ENCODE data around the gene LARP4B.

Gene LARP4B

DNA sequence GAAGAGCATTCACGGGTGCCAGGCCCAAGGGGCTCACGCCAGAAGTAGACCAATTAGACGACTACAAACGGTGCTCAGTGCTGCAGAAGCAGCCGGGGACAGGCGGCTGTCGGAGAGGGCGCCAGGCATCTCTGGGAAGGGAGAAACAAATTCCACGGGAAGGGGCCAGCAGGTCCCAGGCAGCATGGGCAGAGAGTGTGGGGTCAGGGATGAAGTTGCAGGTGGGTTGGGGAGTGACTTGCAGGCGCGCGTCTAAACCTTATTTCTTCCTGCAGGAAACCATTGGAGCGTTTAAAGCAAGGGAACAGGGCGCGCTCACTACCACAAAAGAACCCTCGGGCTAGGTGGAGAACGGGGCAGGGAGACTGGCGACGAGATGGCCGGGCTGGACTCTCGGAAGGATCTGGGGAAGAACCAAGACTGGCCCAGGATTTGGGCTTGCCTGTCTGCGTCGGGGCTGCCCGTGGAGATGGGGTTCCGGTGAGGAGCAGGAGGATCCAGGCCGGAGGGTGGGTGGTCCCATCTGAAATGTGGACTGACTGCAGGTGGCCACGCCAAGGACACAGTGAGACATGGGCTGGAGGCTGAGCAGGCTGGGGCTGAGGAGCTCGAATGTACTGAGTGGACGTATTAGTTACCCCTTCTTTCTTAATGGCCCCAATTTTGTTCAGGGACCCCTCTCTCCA, 125.7 kb downstream of the LARP4B start:
- DNase-seq, result no peak

DNA sequence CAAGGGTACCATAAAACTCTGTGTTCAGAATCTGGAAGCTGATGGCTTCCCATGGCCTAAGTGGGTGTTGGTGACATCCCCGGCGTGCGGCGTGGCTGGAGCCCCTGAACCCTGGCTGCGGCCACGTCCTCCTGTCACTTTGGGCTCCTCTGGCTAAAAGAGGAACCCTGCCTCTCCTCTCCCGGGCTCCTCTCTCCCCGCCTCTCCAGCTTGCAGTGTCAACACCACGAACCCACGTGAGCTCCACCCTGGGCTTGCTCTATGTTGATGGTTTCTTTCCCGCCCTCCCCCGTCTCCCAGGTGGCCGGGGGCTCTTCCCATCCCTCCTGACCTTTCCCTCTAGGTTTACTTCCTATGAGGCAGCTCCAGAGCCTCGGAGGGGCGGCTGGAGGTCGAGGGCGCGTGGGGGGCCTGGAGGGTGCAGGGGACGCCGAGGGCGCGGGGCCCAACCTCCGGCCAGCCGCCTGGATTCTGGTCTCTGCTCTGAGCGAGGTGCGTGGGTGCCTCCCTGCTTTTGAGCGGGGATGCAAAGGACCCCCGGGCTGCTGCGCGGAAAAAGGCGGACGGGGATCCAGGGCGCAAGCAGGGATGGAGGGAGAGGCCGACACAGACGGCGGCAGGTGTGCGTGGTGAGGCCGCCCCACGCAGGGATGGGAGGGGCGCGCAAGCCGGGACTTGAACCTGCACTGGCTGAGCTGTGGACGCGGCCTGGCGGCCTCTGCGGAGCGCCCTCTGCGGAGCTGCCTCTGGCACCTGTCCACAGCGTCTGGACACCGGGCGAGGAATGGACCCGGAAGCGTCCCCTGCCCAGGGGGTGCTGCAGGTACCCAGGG, 126.5 kb downstream of the LARP4B start:
- no peak for DNase-seq

DNA sequence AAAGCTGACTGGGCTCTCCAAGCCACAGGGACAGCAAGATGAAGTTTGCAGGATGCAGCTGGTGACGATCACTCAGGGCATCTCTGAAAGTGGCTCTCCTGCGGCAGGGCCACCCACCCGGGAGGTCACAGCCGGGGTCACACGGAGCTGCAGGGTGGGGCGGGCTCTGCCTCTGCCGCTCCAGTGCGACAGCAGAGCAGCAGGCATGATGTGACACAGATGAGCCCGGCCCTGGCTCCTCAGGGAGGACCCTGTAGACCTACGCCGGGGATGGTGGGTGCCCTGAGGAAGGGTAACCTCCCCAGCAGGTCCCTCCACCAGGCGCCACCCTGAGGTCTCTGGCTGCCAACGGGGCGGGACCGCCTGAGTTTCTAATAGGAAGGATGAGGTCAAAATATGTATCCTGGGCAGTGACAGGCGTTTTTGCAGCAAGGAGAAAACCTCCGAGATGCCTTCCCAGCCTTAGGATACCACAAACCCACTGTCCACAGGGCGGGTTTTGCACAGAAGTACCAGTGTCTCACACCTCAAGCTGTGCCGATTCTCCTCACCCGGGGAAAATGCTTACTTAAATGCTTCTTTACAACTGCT, 127.2 kb downstream of the LARP4B start:
- DNase-seq, result no peak

DNA sequence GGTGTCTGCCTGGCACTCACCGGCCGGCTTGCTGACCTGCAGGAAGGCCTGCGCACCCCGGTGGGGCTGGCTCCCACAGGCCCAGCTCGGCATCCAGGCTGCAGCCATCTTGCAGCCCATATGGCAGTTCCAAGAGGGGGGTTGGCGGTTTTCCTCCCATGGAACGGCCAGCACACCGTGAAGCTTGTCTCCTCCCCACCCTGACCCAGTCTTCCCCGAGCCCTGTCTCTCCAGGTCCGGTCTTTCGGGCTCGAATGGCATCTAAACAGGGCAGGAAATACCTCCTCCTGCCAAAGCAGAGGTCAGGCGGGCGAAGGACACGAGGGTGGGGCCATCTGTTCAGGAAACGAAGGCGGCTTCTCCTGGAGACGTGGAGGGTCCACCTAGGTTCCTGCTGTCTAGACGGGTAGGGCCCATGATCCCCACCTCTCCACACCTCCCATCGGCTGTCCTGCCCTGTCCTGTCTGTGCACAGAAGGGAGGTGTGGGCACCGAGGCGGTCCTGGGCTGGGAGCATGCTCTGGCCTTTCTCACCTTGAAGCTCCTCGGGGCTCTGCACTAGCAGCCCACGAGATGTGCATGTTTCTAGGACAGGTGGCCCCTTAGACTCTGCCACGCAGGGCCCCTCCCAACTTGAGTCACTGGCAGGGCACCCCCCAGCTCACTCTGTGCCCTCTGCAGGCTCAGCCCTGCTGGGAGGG, 128.3 kb downstream of the LARP4B start:
- DNase-seq, result no peak

DNA sequence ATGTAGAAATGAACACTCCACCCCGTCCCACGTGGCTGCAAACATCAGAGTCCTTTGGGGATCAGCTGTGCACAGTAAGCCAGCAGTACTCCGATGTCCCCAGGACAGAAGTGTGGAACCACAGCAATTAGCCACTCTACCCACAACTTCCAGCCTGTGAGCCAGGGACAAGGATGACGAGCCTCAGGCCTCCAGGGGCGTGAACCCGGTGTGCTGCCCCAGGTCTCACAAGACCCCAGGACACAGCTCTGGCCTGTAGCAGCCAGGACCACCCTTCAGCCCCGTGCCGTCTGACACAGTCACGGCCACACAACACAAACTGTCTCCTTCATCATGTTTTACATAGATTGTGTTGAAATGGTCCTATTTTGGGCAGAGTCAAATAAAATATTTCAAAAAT, 129.0 kb downstream of the LARP4B start:
- DNase-seq, result no peak

DNA sequence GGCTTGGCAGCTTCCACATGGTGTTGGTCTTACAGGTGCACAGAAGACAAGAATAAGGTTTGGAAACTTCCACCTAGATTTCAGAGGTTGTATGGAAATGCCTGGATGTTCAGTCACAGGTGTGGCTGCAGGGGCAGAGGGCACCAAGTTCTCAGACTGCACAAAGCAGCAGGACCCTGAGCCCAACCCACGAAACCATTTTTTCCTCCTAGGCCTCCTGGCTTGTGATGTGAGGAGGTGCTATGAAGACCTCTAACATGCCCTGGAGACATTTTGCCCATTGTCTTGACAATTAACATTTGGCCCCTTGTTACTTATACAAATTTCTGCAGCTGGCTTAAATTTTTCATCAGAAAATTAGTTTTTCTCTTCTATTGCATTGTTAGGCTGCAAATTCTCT, 134.3 kb downstream of the LARP4B start:
- DNase-seq, result no peak

DNA sequence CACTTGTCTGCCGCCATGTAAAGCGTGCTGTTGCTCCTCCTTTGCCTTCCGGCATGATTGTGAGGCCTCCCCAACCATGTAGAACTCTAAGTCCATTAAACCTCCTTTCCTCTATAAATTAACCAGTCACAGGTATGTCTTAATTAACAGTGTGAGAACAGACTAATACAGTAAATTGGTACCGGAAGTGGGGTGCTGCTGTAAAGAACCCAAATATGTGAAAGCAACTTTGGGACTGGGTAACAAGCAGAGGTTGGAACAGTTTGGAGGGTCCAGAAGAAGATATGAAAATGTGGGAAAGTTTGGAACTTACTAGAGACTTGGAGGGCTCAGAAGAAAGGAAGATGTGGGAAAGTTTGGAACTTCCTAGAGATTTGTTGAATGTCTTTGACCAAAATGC, 135.3 kb downstream of the LARP4B start:
- no peak for DNase-seq

DNA sequence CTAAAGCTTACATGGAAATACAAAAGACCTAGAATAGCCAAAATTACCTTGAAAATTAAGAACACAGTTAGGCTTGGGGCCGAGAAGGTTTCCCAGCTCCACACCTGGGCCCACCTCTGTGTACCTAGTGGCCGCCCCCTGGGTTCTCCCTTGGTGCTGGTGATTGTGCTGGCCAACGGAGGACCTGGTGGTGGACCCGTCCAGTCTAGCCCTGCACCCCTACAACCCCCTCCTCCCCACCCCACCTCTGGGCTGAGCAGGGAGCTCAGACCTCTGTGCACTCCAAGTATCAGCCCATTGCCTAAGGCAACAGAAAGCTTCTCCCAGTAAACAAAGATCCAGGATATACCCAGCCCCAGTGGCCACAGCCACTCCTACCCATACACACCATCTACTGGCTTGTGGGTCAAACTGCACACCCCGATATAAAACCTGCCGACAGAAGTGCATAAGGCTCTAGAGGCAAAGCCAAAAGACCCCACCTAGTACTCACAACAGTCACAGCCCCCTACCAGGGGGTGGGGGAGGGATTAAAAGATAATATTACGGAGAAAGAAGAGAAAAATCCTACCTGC, 137.0 kb downstream of the LARP4B start:
- no peak for DNase-seq

DNA sequence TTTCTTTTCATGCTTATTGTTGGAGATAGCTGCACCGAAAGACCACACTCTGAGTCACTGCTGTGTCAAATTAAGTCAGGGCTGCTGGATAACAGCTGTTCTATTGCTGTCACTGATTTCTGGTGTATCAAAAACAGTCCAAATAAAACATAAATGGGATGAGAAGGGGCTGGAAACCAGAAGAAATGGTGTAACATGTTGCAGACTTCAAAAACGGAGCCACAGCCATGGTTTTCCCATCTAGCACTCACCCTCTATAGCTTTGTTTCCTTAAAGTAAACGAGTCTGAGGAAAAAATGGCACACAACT, 138.8 kb downstream of the LARP4B start:
- no peak for DNase-seq

DNA sequence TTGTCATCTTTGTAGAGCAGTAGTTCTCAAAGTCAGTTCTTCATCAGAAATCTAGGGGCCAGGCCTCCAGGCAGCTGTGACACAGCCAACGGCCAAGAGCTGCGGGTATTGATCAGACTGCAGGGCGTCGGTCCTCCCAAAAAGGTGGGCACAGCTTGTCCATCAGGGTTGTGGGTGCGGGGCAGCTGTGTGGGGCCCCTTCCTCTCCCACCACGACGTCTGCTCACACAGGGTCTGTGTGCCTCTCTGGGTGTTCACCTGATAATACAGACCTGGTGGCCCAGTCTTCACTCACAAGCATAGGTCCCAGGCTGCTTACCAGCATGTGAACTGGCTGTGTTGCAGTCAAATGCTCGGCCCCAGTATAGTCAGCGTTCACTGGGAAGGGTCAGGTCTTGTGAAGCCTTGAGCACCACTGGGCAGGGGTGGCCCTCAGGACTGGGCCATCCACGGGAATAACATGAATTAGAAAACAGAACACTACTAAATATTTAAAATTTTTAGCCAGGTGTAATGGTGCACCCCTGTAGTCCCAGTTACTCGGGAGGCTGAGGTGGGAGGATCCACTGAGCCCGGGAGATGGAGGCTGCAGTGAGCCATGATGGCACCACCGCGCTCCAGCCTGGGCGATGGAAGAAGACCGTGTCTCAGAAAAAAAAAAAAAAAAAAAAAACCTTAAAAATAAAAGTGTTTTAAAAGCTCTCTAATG, 139.3 kb downstream of the LARP4B start:
- DNase-seq, result no peak

DNA sequence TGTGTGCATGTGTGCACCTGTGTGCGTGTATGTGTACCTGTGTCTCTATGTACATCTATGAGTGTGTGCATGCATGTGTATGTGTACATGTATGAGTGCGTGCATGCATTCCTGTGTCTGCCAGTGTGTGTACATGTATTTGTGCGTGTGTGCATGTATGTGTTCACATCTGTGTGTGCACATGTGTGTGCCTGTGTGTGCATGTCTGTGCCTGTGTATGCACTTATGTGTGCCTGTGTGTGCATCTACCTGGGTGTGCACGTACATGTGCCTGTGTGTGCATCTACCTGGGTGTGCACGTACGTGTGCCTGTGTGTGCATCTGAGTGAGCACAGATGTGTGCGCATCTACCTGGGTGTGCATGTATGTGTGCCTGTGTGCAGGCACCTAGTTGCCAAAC, 139.9 kb downstream of the LARP4B start:
- no peak for DNase-seq

DNA sequence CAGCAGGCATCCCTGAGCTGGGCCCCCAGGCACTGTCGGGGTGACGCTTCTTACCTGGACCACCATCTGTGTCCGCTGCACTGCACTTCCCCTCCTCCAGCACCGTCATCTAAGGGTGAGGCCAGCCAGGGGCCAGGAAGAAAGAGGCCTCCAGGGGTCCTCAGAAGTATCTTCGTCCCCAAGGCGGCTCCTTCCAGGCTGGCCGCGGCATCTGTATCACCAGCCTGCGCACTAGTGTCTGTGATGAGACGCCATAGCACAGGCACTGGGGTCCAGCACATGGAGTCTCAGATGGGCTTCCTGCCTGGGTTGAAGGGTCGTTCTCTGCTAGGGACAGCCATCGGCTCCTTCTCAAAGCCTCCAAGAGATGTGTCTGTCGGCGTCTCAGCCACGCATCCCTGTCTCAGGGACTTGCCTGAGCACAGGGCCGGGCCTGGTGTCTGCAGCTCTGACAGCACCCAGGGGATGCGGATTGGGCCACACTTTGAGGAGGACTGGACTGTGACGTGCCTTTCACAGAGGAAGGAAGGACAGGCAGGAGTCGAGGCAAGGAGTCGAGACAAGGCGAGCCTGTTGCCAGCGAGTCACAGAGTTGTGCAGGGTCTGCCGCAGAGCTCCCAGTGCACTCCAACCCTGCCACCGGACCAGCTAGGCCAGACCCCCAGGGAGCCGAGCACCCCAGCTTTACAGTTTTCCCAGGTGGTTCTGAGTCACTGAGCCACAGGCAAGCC, 140.5 kb downstream of the LARP4B start:
- DNase-seq, result no peak

DNA sequence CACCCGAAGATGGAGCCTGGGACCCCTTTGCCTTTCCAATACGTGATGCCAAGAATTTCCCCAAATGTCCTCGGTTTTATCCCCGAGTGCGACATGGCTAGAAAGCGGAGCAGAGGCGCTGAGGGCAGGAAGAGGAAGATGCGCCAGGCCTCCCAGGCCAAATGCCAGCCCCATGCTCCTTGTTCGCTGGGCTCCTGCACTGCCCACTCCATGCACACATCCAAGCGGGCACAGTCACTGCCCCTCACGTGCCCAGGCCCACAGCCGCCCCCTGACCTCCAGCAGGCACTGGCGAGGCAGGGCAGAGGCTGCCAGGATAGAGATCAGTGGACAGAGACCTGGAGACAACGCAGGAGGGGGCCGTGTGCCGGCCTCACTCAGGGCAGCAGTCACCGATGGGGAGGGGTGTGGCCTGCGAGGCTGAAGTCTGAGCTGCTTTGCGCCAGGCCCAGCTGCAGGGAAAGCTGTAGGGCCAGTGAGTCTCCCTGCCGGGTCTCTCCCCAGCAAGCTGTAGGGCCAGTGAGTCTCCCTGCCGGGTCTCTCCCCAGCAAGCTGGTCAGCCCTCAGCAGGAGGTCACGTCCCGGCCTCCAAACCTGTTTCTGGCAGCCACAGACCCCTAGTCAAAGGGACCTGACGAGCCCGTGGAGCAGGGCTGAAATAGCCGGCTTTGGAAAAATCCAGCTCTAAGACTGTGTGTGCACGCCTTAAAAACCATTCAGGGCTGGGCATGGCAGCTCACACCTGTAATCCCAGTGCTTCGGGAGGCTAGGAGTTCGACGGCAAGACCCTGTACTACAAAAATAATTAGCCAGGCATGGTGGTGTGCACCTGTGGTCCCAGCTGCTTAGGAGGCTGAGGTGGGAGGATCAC, 141.4 kb downstream of the LARP4B start:
- no peak for DNase-seq

DNA sequence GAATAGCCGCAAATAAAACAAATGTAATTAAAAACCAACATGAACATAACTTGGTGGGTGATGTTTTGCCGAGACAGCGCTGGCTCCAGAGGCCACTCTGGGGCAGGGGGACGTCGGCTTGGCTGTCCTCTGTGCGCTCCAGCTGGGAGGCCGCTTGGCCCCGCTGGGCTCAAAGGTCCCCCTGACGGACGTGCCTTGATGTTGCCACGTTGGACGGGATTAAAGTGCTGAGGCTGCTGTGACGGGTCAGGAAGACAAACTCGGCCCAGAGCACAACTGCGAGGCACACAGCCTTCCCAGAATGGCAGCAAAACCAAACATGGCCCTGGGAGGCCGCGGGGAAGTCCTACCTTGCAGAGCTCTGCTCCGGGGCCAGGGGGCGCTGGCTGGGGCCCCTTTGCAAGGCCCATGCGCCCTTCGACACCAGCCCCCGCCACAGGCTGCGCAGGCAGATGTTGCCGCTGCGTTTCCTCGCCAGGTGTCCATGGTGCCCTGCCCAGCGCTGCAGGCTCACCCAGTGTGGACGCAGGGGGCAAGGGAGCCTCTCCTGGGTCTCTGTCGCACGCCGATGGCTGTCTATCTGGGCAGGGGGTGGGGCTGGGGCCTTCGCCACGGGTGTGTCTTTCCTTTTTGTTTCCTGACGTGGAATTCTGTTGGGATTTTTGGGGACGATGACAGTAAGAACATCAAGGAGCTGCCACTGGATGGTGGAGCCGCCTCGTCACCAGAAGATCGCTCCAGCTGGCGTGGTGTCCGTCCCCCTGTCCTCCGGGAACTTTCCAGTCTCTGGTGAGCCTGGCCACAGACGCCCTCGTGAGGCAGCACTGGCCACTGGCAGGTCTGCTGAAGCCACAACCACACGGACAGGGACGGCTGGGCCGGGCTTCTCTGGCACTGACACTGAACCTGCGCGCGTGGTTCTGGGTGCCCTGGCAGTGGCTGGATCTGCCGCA, 142.4 kb downstream of the LARP4B start:
- DNase-seq, result peak; percentile 4

DNA sequence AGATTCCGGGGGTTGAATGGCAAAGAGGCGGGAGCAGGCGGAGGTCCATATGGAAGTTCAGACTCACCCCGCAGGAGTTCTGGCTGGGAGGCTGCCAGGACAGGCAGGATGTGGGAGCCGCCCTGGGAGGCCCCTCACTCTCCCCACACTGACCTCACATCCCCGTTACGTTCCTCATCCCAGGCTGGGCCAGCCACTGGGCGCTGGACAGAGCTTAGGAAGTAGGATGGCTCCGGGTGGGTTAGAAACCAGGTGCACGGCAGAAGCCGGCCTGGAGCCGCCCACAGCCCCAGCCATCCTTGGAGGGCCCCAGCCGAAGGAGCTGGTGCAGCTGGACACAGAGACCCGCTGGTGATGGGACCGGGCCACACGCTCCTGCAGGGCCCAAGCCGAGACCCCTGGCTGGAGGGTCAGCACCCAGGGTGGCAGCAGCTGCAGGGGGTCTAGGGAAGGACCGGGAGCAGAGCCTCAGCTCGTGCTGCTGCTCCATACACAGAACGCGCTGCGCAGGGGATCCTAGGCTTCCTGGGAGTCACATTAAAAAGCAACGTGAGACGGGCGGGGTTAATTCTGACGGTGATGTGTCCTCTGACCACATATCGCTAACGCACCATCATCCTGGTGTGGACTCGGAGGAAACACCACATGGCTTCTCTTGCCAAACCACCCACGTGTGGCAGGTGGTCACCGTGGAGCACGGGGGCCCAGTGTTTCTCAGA, 143.4 kb downstream of the LARP4B start:
- DNase-seq, result no peak

DNA sequence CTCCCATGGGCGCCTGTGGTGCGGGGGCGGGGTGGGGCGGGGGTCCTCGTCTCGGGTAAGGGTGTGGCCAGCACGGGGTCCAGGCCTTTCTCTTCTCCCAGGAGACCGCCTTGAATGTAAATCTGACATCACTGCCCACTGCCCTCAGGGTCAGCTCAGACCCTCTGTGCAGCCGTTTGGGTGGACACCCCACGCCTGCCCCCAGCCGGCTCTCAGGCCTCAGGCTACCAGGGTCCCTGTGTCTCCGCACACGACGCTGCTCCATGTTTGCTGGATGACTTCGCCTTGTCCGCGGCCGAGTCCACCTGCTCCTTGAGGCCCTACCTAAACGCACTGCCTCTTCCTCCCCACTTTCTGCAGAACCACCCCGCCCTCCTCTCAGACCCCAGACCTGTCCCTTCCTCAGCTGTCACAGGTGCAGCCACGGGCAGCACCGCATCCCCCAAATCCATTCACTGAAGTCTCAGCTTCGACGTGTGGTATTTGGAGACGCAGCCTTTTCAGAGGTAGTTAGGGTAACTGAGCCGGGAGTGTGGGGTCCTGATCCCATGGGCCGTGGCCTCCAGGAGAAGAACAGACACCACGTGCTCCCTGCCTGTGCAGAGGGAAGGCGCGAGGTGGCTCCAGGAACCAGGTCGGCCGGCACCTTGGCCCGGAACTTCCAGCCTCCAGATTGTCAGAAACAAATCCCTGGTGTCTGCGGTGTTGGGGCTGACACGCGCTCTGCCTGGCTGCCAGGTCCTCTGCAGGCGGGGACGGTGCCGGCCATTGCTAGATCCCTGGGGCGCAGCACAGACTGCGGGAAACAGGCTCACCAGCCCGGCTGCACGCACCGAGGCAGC, 144.7 kb downstream of the LARP4B start:
- DNase-seq, result no peak

DNA sequence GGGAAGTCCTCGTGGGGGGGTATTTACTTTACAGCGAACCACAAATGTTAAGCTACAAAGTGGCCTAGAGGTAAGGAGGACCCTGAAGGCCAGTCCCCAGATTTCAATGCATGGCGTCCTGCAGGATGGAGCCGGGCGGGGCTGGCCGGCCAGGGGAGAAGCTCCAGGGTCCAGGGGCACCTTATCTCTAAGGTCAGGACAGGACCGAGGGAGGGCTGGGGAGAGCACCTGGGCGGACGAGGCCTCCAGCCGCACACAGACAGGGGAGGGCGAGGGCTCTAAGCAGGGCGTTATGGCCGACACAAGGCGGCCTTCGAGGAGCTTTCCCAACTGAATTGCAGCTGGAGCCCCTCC, 145.7 kb downstream of the LARP4B start:
- DNase-seq, result no peak

Measured in CD4-positive, alpha-beta T cell treated with Interleukin-17A for 1 hour (primary cell).